Fibroblast of peridontal ligament (primary cell): Measurements from ENCODE around the gene SFXN1.
"Not testable (repeated sequence)": the region's sequence is repeated elsewhere in the genome, so short reads cannot be mapped to it uniquely, and the experiment has no call there.

Source experiments
- DNase-seq: peaks from one replicate; pipeline ENCODE4 v3.0.0-alpha.2; 2010; ENCODE audit errors: extremely low read depth

SFXN1 gene

GRCh38 chr5:175494264-175495183, 16.2 kb downstream of the SFXN1 start:
- no peak for DNase-seq

GRCh38 chr5:175501759-175502158, 23.4 kb downstream of the SFXN1 start:
- no peak for DNase-seq

GRCh38 chr5:175507671-175508070, 29.3 kb downstream of the SFXN1 start:
- not testable (repeated sequence) for DNase-seq

GRCh38 chr5:175508896-175509295, 30.5 kb downstream of the SFXN1 start:
- no peak for DNase-seq

- DNase-seq: no peak
Observed at GRCh38 chr5:175513297-175513696, 34.9 kb downstream of the SFXN1 start.

- no peak for DNase-seq
Observed at GRCh38 chr5:175513726-175514125, 35.4 kb downstream of the SFXN1 start.

GRCh38 chr5:175516933-175517823, 38.8 kb downstream of the SFXN1 start:
- no peak for DNase-seq

- peak; percentile 18 for DNase-seq
Observed at GRCh38 chr5:175517824-175518450, 39.6 kb downstream of the SFXN1 start.

GRCh38 chr5:175519006-175519405, 40.6 kb downstream of the SFXN1 start:
- DNase-seq: no peak

GRCh38 chr5:175520321-175520720, 42.0 kb downstream of the SFXN1 start:
- no peak for DNase-seq

GRCh38 chr5:175520873-175521272, 42.5 kb downstream of the SFXN1 start:
- no peak for DNase-seq

- DNase-seq: no peak
Observed at GRCh38 chr5:175521313-175521833, 43.0 kb downstream of the SFXN1 start.

GRCh38 chr5:175523292-175523691, 44.9 kb downstream of the SFXN1 start:
- no peak for DNase-seq

GRCh38 chr5:175524211-175524610, 45.9 kb downstream of the SFXN1 start:
- DNase-seq: no peak

GRCh38 chr5:175526691-175527090, 48.3 kb downstream of the SFXN1 start:
- no peak for DNase-seq

GRCh38 chr5:175531361-175531760, 53.0 kb downstream of the SFXN1 start:
- no peak for DNase-seq

- peak; percentile 64 for DNase-seq
Observed at GRCh38 chr5:175534070-175534932, 55.9 kb downstream of the SFXN1 start.

GRCh38 chr5:175535331-175535730, 57.0 kb downstream of the SFXN1 start:
- DNase-seq: not testable (repeated sequence)

- no peak for DNase-seq
Observed at GRCh38 chr5:175535796-175536195, 57.4 kb downstream of the SFXN1 start.

GRCh38 chr5:175538576-175538975, 60.2 kb downstream of the SFXN1 start:
- no peak for DNase-seq

- DNase-seq: no peak
Observed at GRCh38 chr5:175539936-175540335, 61.6 kb downstream of the SFXN1 start.
